Glutamatergic neuron (in vitro differentiated cells): ENCODE results near the gene NAA11. TPM values are rescaled to one million over a fixed set of nuclear protein-coding genes. Genes with fewer than 3 reads are reported as not detected.

ENCODE experiments used
- DNase-seq: peaks from one replicate; pipeline ENCODE4 v3.0.0; 2022
- H3K27ac Mint-ChIP-seq: one replicate; pipeline ENCODE4 v1.8.0; 2020; ENCODE audit warnings: mild to moderate bottlenecking, mixed read lengths, inconsistent platforms; ENCODE audit not compliant: unreplicated experiment
- H3K27me3 Mint-ChIP-seq: one replicate; pipeline ENCODE4 v1.8.0; 2020; ENCODE audit warnings: mild to moderate bottlenecking, moderate library complexity, mixed read lengths, inconsistent platforms; ENCODE audit not compliant: unreplicated experiment
- H3K36me3 Mint-ChIP-seq: one replicate; pipeline ENCODE4 v1.8.0; 2020; ENCODE audit warnings: mild to moderate bottlenecking, mixed read lengths, inconsistent platforms; ENCODE audit not compliant: unreplicated experiment
- H3K4me1 Mint-ChIP-seq: one replicate; pipeline ENCODE4 v1.8.0; 2020; ENCODE audit warnings: mild to moderate bottlenecking, low read depth, mixed read lengths, inconsistent platforms; ENCODE audit not compliant: unreplicated experiment
- H3K4me3 Mint-ChIP-seq: one replicate; pipeline ENCODE4 v1.8.0; 2020; ENCODE audit warnings: mild to moderate bottlenecking, mixed read lengths, inconsistent platforms; ENCODE audit not compliant: unreplicated experiment
- H3K9me3 Mint-ChIP-seq: one replicate; pipeline ENCODE4 v1.8.0; 2020; ENCODE audit warnings: mild to moderate bottlenecking, moderate library complexity, mixed read lengths, inconsistent platforms; ENCODE audit not compliant: unreplicated experiment
- CTCF ChIP-seq: fragments of 200-600 bp; sonication (generic); IDR thresholded peaks from one replicate; pipeline ENCODE4 v1.5.0; 2021; ENCODE audit not compliant: partially characterized antibody, unreplicated experiment
- total RNA-seq: library from RNA; stranded (reverse); fragmentation: NEBNext Ultra II Directional; extraction: Animal tissue kit (Norgen Biotek cat#: 25700); gene quantifications from one replicate; pipeline ENCODE4 v1.2.1, GENCODE V29; 2021; ENCODE audit not compliant: unreplicated experiment

NAA11 gene
- total RNA-seq, 1 donor from 2014 or later = not detected

GRCh38 chr4:79317711-79318110 lies 8.2 kb downstream of the NAA11 start:
- H3K4me1 Mint-ChIP-seq = peaks cover 25% of the 10 kb centered on the region
- H3K36me3 Mint-ChIP-seq = no peaks in the 10 kb centered on the region
- no peaks in the 10 kb centered on the region for H3K9me3 Mint-ChIP-seq
- no peak for DNase-seq
- H3K4me3 Mint-ChIP-seq = no peak overlapping the region
- peak overlapping the region; percentile 39 for H3K27ac Mint-ChIP-seq
- TF ChIP-seq CTCF = no peak
- no peaks in the 10 kb centered on the region for H3K27me3 Mint-ChIP-seq

GRCh38 chr4:79315891-79316290 lies 10.0 kb downstream of the NAA11 start:
- Mint-ChIP-seq H3K36me3 (no peaks in the 10 kb centered on the region), H3K4me1 (peaks cover 27% of the 10 kb centered on the region), H3K27me3 (no peaks in the 10 kb centered on the region), H3K27ac (peak overlapping the region; percentile 77), H3K9me3 (no peaks in the 10 kb centered on the region), H3K4me3 (no peak overlapping the region)
- no peak for TF ChIP-seq CTCF
- DNase-seq = no peak

- TF ChIP-seq CTCF = no peak
- Mint-ChIP-seq H3K4me1 (peaks cover 36% of the 10 kb centered on the region), H3K27ac (no peak overlapping the region), H3K27me3 (no peaks in the 10 kb centered on the region), H3K4me3 (no peak overlapping the region), H3K9me3 (no peaks in the 10 kb centered on the region), H3K36me3 (no peaks in the 10 kb centered on the region)
- no peak for DNase-seq
Observed at GRCh38 chr4:79311279-79311678, 14.6 kb downstream of the NAA11 start.

- DNase-seq = no peak
- Mint-ChIP-seq H3K27me3 (no peaks in the 10 kb centered on the region), H3K27ac (no peak overlapping the region), H3K36me3 (no peaks in the 10 kb centered on the region), H3K9me3 (no peaks in the 10 kb centered on the region), H3K4me3 (no peak overlapping the region), H3K4me1 (peaks cover 20% of the 10 kb centered on the region)
- TF ChIP-seq CTCF = no peak
Observed at GRCh38 chr4:79308971-79309370, 16.9 kb downstream of the NAA11 start.

- H3K27me3 Mint-ChIP-seq = no peaks in the 10 kb centered on the region
- no peak for DNase-seq
- TF ChIP-seq CTCF = no peak
- H3K4me1 Mint-ChIP-seq = peaks cover 16% of the 10 kb centered on the region
- peak overlapping the region; percentile 79 for H3K27ac Mint-ChIP-seq
- H3K4me3 Mint-ChIP-seq = no peak overlapping the region
- H3K36me3 Mint-ChIP-seq = no peaks in the 10 kb centered on the region
- H3K9me3 Mint-ChIP-seq = no peaks in the 10 kb centered on the region
Observed at GRCh38 chr4:79308137-79308536, 17.7 kb downstream of the NAA11 start.
